Naive thymus-derived CD4-positive, alpha-beta T cell (primary cell): ENCODE results near the gene REG3G. TPM values are rescaled to one million over a fixed set of nuclear protein-coding genes. Genes with fewer than 3 reads are reported as not detected.
"Not testable (repeated sequence)": the region's sequence is repeated elsewhere in the genome, so short reads cannot be mapped to it uniquely, and the experiment has no call there.

ENCODE experiments used
- ATAC-seq: fragments of 150-1000 bp; cut with Tn5 transposase; 2 replicates; pipeline ENCODE4 v1.10.0; 2021; ENCODE audit warnings: mild to moderate bottlenecking, moderate library complexity
- CTCF ChIA-PET: fragments of 350-600 bp; sonication (Branson Sonifier 250); formaldehyde crosslinking; loops from one replicate; lab custom pipeline; 2021; ENCODE audit warnings: antibody characterized with exemption; lab: Charles Lee
- POLR2A ChIA-PET: fragments of 350-600 bp; sonication (Branson Sonifier 250); formaldehyde crosslinking; loops from one replicate; lab custom pipeline; 2021; ENCODE audit warnings: antibody characterized with exemption, inconsistent platforms; lab: Charles Lee
- DNase-seq, 9 donors: peaks; one replicate each; pipeline versions ENCODE4 v3.0.0 to v3.0.0-alpha.2; 2020 to 2022; ENCODE audit warnings: mixed read lengths in 1 of 9
- H3K27ac ChIP-seq: one replicate; pipeline ENCODE4 v1.7.0; 2013; ENCODE audit warnings: mild to moderate bottlenecking, low read depth, low read length, moderate library complexity
- H3K27me3 ChIP-seq, 2 donors: one replicate each; pipeline ENCODE4 v1.7.0; 2013; ENCODE audit warnings: low read length in 2 of 2, mild to moderate bottlenecking in 2 of 2, moderate library complexity in 2 of 2; ENCODE audit not compliant: control insufficient read depth in 2 of 2, insufficient read depth in 2 of 2
- H3K36me3 ChIP-seq, 3 experiments: 1 replicate in 2 of 3; 2 replicates in 1 of 3; pipeline ENCODE4 v1.7.0; 2013; ENCODE audit warnings: low read length in 3 of 3, mild to moderate bottlenecking in 3 of 3, moderate library complexity in 1 of 3; ENCODE audit not compliant: insufficient read depth in 3 of 3, control insufficient read depth in 2 of 3
- H3K4me1 ChIP-seq, 2 donors: one replicate each; pipeline ENCODE4 v1.7.0; 2013; ENCODE audit warnings: low read length in 2 of 2, mild to moderate bottlenecking in 2 of 2, moderate library complexity in 1 of 2; ENCODE audit not compliant: control insufficient read depth in 2 of 2, insufficient read depth in 2 of 2
- H3K4me3 ChIP-seq: 2 replicates; pipeline ENCODE4 v1.7.0; 2013; ENCODE audit warnings: mild to moderate bottlenecking, low read length
- H3K9me3 ChIP-seq, 3 experiments: 1 replicate in 2 of 3; 2 replicates in 1 of 3; pipeline ENCODE4 v1.7.0; 2013; ENCODE audit warnings: low read length in 3 of 3; ENCODE audit not compliant: control insufficient read depth in 2 of 3
- H3K27ac Mint-ChIP-seq, 9 donors: one replicate each; pipeline ENCODE4 v1.8.0; 2020 to 2022; ENCODE audit warnings: mixed read lengths in 9 of 9, mild to moderate bottlenecking in 8 of 9, moderate library complexity in 5 of 9, inconsistent platforms in 2 of 9
- H3K27me3 Mint-ChIP-seq, 5 donors: one replicate each; pipeline ENCODE4 v1.8.0; 2021 to 2022; ENCODE audit warnings: mixed read lengths in 5 of 5, mild to moderate bottlenecking in 1 of 5
- H3K36me3 Mint-ChIP-seq, 5 donors: one replicate each; pipeline ENCODE4 v1.8.0; 2020 to 2022; ENCODE audit warnings: mixed read lengths in 5 of 5, mild to moderate bottlenecking in 3 of 5, inconsistent platforms in 1 of 5
- H3K4me1 Mint-ChIP-seq, 7 donors: one replicate each; pipeline ENCODE4 v1.8.0; 2020 to 2022; ENCODE audit warnings: mixed read lengths in 7 of 7, mild to moderate bottlenecking in 3 of 7, inconsistent platforms in 1 of 7
- H3K4me3 Mint-ChIP-seq, 10 donors: one replicate each; pipeline ENCODE4 v1.8.0; 2020 to 2022; ENCODE audit warnings: mild to moderate bottlenecking in 10 of 10, mixed read lengths in 10 of 10, moderate library complexity in 6 of 10, inconsistent platforms in 2 of 10
- H3K9me3 Mint-ChIP-seq, 11 donors: one replicate each; pipeline ENCODE4 v1.8.0; 2020 to 2022; ENCODE audit warnings: mixed read lengths in 11 of 11, mild to moderate bottlenecking in 4 of 11, inconsistent platforms in 1 of 11, moderate library complexity in 1 of 11
- intact Hi-C, 2 donors: fragments of 100-400 bp; cut with micrococcal nuclease; formaldehyde crosslinking; loops; one replicate each; pipeline ENCODE4 v1.15.1; 2023
- polyA plus RNA-seq, 2 donors: library from polyadenylated mRNA; unstranded; fragments of 300-500 nt; fragmentation: Illumina TruSeq; gene quantifications; one replicate each; pipeline ENCODE4 v1.2.3, GENCODE V29; 2021
- total RNA-seq, 6 experiments: library from RNA in 5 of 6; stranded (reverse) in 5 of 6; gene quantifications; 1 replicate in 5 of 6; 2 replicates in 1 of 6; pipeline ENCODE4 v1.2.3 and lab custom pipeline; 2021 to 2026

REG3G gene
- total and polyA plus RNA-seq, 7 experiments from 2014 or later: not detected

DNA sequence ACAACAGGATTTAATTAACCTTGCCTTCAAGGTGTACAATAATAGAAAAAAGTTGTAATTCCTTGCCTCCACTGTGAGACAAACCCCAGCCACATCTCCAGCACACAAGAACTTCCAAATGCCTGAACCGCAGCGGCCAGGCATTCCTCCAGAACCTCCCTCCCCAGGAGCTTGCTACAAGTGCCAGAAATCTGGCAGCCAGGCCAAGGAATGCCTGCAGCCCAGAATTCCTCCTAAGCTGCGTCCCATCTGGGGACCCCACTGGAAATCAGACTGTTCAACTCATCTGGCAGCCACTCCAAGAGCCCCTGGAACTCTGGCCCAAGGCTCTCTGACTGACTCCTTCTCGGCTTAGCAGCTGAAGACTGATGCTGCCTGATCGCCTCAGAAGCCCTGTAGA lies 28.0 kb downstream of the REG3G start:
- H3K27me3 Mint-ChIP-seq, intact Hi-C loops: not testable (repeated sequence)

DNA sequence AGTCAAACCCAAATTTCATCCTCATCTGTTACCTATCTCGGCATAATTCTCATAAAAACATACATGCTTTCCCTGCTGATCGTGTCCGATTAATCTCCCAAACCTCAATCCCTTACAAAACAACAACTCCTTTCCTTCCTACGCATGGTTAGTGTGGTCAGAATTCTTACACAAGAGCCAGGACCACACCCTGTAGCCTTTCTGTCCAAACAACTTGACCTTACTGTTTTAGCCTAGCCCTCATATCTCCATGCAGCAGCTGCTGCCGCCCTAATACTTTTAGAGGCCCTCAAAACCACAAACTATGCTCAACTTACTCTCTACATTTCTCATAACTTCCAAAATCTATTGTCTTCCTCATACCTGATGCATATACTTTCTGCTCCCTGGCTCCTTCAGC lies 29.3 kb downstream of the REG3G start:
- intact Hi-C loops, DNase-seq, H3K36me3 Mint-ChIP-seq, H3K27me3 ChIP-seq, H3K4me3 ChIP-seq, H3K27me3 Mint-ChIP-seq, H3K27ac Mint-ChIP-seq, H3K4me3 Mint-ChIP-seq, H3K9me3 ChIP-seq, CTCF ChIA-PET, H3K4me1 Mint-ChIP-seq, ATAC-seq, H3K36me3 ChIP-seq, POLR2A ChIA-PET, H3K27ac ChIP-seq, H3K4me1 ChIP-seq: not testable (repeated sequence)
- peaks cover 0 to 19% (median 3%) of the 10 kb centered on the region in 11 donors for H3K9me3 Mint-ChIP-seq

More for the DNA sequence above, 28.0 kb downstream of the REG3G start:
- H3K36me3 Mint-ChIP-seq, H3K4me3 ChIP-seq, H3K27ac ChIP-seq, H3K4me1 ChIP-seq, CTCF ChIA-PET, H3K4me1 Mint-ChIP-seq, H3K27me3 ChIP-seq, H3K9me3 ChIP-seq, H3K27ac Mint-ChIP-seq, H3K36me3 ChIP-seq, POLR2A ChIA-PET, H3K4me3 Mint-ChIP-seq, DNase-seq, ATAC-seq: not testable (repeated sequence)
- H3K9me3 Mint-ChIP-seq: peaks cover 0 to 20% (median 3%) of the 10 kb centered on the region in 11 donors

DNA sequence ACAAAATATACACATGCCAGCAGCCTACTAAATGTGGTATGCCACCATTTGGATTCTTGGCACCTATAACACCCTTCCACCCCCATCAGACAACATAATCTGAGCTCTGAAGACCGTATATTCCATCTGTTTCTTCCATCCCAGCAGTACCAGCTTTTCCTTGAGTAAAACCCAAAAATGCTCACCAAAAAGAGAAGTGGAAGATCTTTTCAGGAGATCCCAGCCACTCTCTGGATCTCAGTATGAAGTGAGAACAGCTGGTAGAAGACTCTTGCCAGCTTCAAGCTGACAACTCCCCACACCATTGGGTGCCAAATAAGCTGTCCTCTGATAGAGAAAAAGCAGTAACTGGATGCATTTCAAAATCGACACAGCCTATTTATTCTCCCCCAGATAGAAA lies 39.7 kb downstream of the REG3G start:
- Mint-ChIP-seq H3K27me3 (no peaks in the 10 kb centered on the region), H3K27ac (no peak overlapping the region), H3K4me1 (no peaks in the 10 kb centered on the region), H3K36me3 (no peaks in the 10 kb centered on the region), H3K4me3 (no peak overlapping the region), H3K9me3 (peaks cover 0 to 20% (median 10%) of the 10 kb centered on the region in 11 donors)
- Histone ChIP-seq H3K4me1 (no peaks in the 10 kb centered on the region), H3K27ac (no peak overlapping the region), H3K4me3 (no peak overlapping the region), H3K36me3 (no peaks in the 10 kb centered on the region), H3K9me3 (peaks cover 0 to 3% (median 0%) of the 10 kb centered on the region in 3 experiments), H3K27me3 (no peaks in the 10 kb centered on the region)
- ATAC-seq: no peak
- no peak for DNase-seq
- intact Hi-C loops: no loop called here
- ChIA-PET CTCF (no interaction called here), POLR2A (no interaction called here)

DNA sequence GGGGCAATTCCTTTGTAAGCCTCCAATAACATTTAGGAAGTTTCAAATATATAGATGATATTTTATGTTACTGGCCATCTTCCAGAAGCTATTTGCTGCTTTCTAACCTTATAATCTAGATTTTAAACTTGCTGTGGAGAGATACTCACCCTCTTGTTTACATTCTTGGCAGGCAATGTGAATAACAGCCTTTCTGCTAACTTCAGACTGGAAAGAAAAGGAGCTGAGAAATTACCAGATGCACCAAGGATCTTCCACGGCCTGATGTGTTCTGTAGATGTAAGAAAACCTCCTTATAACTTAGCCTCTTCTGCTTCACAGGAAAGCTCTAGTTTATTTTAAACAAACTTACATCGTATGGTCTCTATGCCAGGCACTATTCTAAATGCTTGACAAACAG lies 45.6 kb downstream of the REG3G start:
- no peak overlapping the region for H3K27ac ChIP-seq
- no peaks in the 10 kb centered on the region for H3K9me3 ChIP-seq
- ChIA-PET CTCF (no interaction called here), POLR2A (no interaction called here)
- no peaks in the 10 kb centered on the region for H3K4me1 ChIP-seq
- H3K9me3 Mint-ChIP-seq: peaks cover 1 to 30% (median 17%) of the 10 kb centered on the region in 11 donors
- no peak overlapping the region for H3K27ac Mint-ChIP-seq
- intact Hi-C loops: no loop called here
- no peaks in the 10 kb centered on the region for H3K36me3 Mint-ChIP-seq
- DNase-seq (no peak), ATAC-seq (no peak)
- H3K4me3 ChIP-seq: no peak overlapping the region
- no peaks in the 10 kb centered on the region for H3K4me1 Mint-ChIP-seq
- H3K36me3 ChIP-seq: no peaks in the 10 kb centered on the region
- no peaks in the 10 kb centered on the region for H3K27me3 ChIP-seq
- no peaks in the 10 kb centered on the region for H3K27me3 Mint-ChIP-seq
- H3K4me3 Mint-ChIP-seq: no peak overlapping the region

Other genes starting within 250 kb of the REG3G start
- not detected for gene REG1B, start 62.3 kb downstream of the REG3G start, total RNA-seq
- gene REG1B, start 62.3 kb downstream of the REG3G start, polyA plus RNA-seq: not detected
- gene REG1A, start 94.8 kb downstream of the REG3G start, total RNA-seq: not detected
- gene REG1A, start 94.8 kb downstream of the REG3G start, polyA plus RNA-seq: not detected
- not detected for gene REG3A, start 134.1 kb downstream of the REG3G start, total RNA-seq
- gene REG3A, start 134.1 kb downstream of the REG3G start, polyA plus RNA-seq: not detected